Measurements from ENCODE around the gene COL23A1. TPM values are rescaled to one million over a fixed set of nuclear protein-coding genes. Genes with fewer than 3 reads are reported as not detected.
A peak's percentile ranks its signal among the peaks of the same experiment; 100 is the strongest.
"Not testable (repeated sequence)": the region's sequence is repeated elsewhere in the genome, so short reads cannot be mapped to it uniquely, and the experiment has no call there.

COL23A1 gene
- total RNA-seq, 1 donor from 2014 or later = 20.4 TPM

GRCh38 chr5:178238711-178239592 lies 351.2 kb downstream of the COL23A1 start:
- intact Hi-C loops (cut with micrococcal nuclease) = no loop called here
- ATAC-seq (no peak), DNase-seq (no peak)

GRCh38 chr5:178238313-178238635 lies 351.9 kb downstream of the COL23A1 start:
- intact Hi-C loops (cut with micrococcal nuclease) = no loop called here
- DNase-seq (no peak), ATAC-seq (no peak)

- DNase-seq = no peak
- intact Hi-C loops (cut with micrococcal nuclease) = no loop called here
- no peak for ATAC-seq
Measured at GRCh38 chr5:178237431-178238312, 352.5 kb downstream of the COL23A1 start.

- DNase-seq (peak; percentile 66), ATAC-seq (peak; percentile 47)
- intact Hi-C loops (cut with micrococcal nuclease) = no loop called here
Measured at GRCh38 chr5:178236679-178237078, 353.5 kb downstream of the COL23A1 start.

GRCh38 chr5:178236126-178236525 lies 354.1 kb downstream of the COL23A1 start:
- DNase-seq (peak; percentile 25), ATAC-seq (no peak)
- intact Hi-C loops (cut with micrococcal nuclease) = no loop called here

GRCh38 chr5:178235588-178235974 lies 354.6 kb downstream of the COL23A1 start:
- ATAC-seq (no peak), DNase-seq (peak; percentile 4)
- intact Hi-C loops (cut with micrococcal nuclease) = no loop called here

GRCh38 chr5:178234750-178235587 lies 355.2 kb downstream of the COL23A1 start:
- intact Hi-C loops (cut with micrococcal nuclease) = no loop called here
- ATAC-seq = peak; percentile 14
- DNase-seq = peak; percentile 88

GRCh38 chr5:178234121-178234749 lies 356.0 kb downstream of the COL23A1 start:
- ATAC-seq = no peak
- intact Hi-C loops (cut with micrococcal nuclease) = no loop called here
- peak; percentile 18 for DNase-seq

GRCh38 chr5:178232920-178233429 lies 357.2 kb downstream of the COL23A1 start:
- ATAC-seq (no peak), DNase-seq (peak; percentile 19)
- intact Hi-C loops (cut with micrococcal nuclease) = no loop called here

GRCh38 chr5:178232124-178232919 lies 357.9 kb downstream of the COL23A1 start, which contains the start of gene PHYKPL:
Gene PHYKPL, minus strand, starts transcription at chr5:178232802. Its CDS starts 252 bp downstream, at chr5:178232550.
- ATAC-seq = peak; percentile 79
- intact Hi-C loops (cut with micrococcal nuclease) = no loop called here
- DNase-seq = peak; percentile 86

- ATAC-seq (peak; percentile 1), DNase-seq (peak; percentile 47)
- intact Hi-C loops (cut with micrococcal nuclease) = no loop called here
Measured at GRCh38 chr5:178231539-178232123, 358.6 kb downstream of the COL23A1 start.

- DNase-seq (peak; percentile 58), ATAC-seq (peak; percentile 3)
- intact Hi-C loops (cut with micrococcal nuclease) = no loop called here
Measured at GRCh38 chr5:178230879-178231538, 359.2 kb downstream of the COL23A1 start.

- intact Hi-C loops (cut with micrococcal nuclease) = no loop called here
- DNase-seq (peak; percentile 17), ATAC-seq (no peak)
Measured at GRCh38 chr5:178229861-178230260, 360.3 kb downstream of the COL23A1 start.

- ATAC-seq; intact Hi-C loops (cut with micrococcal nuclease); DNase-seq: not testable (repeated sequence)
Measured at GRCh38 chr5:178229111-178229510, 361.1 kb downstream of the COL23A1 start.

GRCh38 chr5:178228609-178229008 lies 361.6 kb downstream of the COL23A1 start:
- ATAC-seq (no peak), DNase-seq (peak; percentile 5)
- intact Hi-C loops (cut with micrococcal nuclease) = no loop called here

- DNase-seq = no peak
- intact Hi-C loops (cut with micrococcal nuclease) = no loop called here
- no peak for ATAC-seq
Measured at GRCh38 chr5:178227929-178228328, 362.3 kb downstream of the COL23A1 start.

GRCh38 chr5:178227138-178227659 lies 363.0 kb downstream of the COL23A1 start:
- peak; percentile 2 for DNase-seq
- intact Hi-C loops (cut with micrococcal nuclease) = no loop called here

More at GRCh38 chr5:178227138-178227659, 363.0 kb downstream of the COL23A1 start:
- no peak for ATAC-seq

Data from left ventricle myocardium superior (tissue), 1 donor.